HepG2 (cell line): ENCODE results near the gene CAMSAP1. TPM values are rescaled to one million over a fixed set of nuclear protein-coding genes. Genes with fewer than 3 reads are reported as not detected.

Experiments used
- ATAC-seq: fragments of 200-7000 bp; cut with Tn5 transposase; 3 replicates; pipeline ENCODE4 v1.9.1; 2020; ENCODE audit warnings: mild to moderate bottlenecking, moderate library complexity
- BruUV-seq: library from RNA; stranded (reverse); fragments of 400-500 nt; replicated peaks from 2 replicates; lab custom pipeline; 2021; lab: Mats Ljungman, UMichigan
- CTCF ChIA-PET: fragments of 300-600 bp; formaldehyde crosslinking; extraction: SDS; loops from one replicate; lab custom pipeline; 2021; ENCODE audit warnings: low total read pairs, inconsistent platforms, low intra/inter-chr PET ratio; lab: Yijun Ruan, JAX
- POLR2A ChIA-PET: fragments of 350-600 bp; sonication (Branson Sonifier 250); formaldehyde crosslinking; loops from one replicate; lab custom pipeline; 2020; ENCODE audit warnings: antibody characterized with exemption, inconsistent platforms; lab: Yijun Ruan, JAX
- DNase-seq: peaks from one replicate; pipeline ENCODE4 v3.0.0-alpha.2; 2015; ENCODE audit warnings: low spot score
- FAIRE-seq: peaks from 3 replicates; lab custom pipeline; 2011; peaks lifted over from hg19 to GRCh38; lab: Jason Lieb, UNC
- H2AFZ ChIP-seq: one replicate; pipeline ENCODE4 v1.6.1; 2011; ENCODE audit warnings: low read length, inconsistent platforms
- H3K27ac ChIP-seq: fragments of 300-600 bp; 3 replicates; pipeline ENCODE4 v1.8.0; 2011; ENCODE audit warnings: mixed run types, mild to moderate bottlenecking, mixed read lengths, low read length, inconsistent platforms; ENCODE audit not compliant: insufficient read depth; ENCODE audit errors: extremely low read length
- H3K27me3 ChIP-seq, 2 experiments: fragments of 200-600 bp in 1 of 2; 2 replicates in 1 of 2; 3 replicates in 1 of 2; pipeline versions ENCODE4 v1.6.0 to v1.8.0; 2011; ENCODE audit warnings: low read length in 2 of 2, mild to moderate bottlenecking in 2 of 2, moderate library complexity in 2 of 2, inconsistent platforms in 1 of 2; ENCODE audit not compliant: insufficient read depth in 2 of 2, control insufficient read depth in 1 of 2
- H3K36me3 ChIP-seq, 2 experiments: fragments of 200-600 bp in 1 of 2; replicated peaks in 1 of 2; 2 replicates in 1 of 2; 3 replicates in 1 of 2; pipeline versions ENCODE4 v1.5.1 to v1.8.0; 2011; ENCODE audit warnings: low read length in 2 of 2, inconsistent platforms in 1 of 2; ENCODE audit not compliant: insufficient read depth in 2 of 2, control insufficient read depth in 1 of 2
- H3K4me1 ChIP-seq: 2 replicates; pipeline ENCODE4 v1.5.1; 2012; ENCODE audit warnings: low read length, inconsistent platforms; ENCODE audit not compliant: insufficient read depth
- H3K4me2 ChIP-seq: 2 replicates; pipeline ENCODE4 v1.6.0; 2011; ENCODE audit warnings: low read depth, low read length, inconsistent platforms
- H3K4me3 ChIP-seq, 3 experiments: fragments of 200-600 bp in 1 of 3; sonication (generic), shearing (Covaris generic) in 1 of 3; replicated peaks in 1 of 3; 2 replicates each; pipeline ENCODE4 v1.5.1; 2011 to 2016; ENCODE audit warnings: low read length in 3 of 3, inconsistent platforms in 2 of 3, low read depth in 2 of 3, mild to moderate bottlenecking in 2 of 3, control low read depth in 1 of 3, mixed read lengths in 1 of 3; ENCODE audit not compliant: insufficient read depth in 1 of 3
- H3K79me2 ChIP-seq: one replicate; pipeline ENCODE4 v1.6.1; 2011; ENCODE audit warnings: low read length, inconsistent platforms; ENCODE audit not compliant: insufficient read depth
- H3K9ac ChIP-seq: 2 replicates; pipeline ENCODE4 v1.6.0; 2011; ENCODE audit warnings: mild to moderate bottlenecking, low read depth, low read length, inconsistent platforms; ENCODE audit not compliant: insufficient read depth
- H3K9me3 ChIP-seq: 2 replicates; pipeline ENCODE4 v1.5.1; 2012; ENCODE audit warnings: mild to moderate bottlenecking, low read length
- H4K20me1 ChIP-seq: 2 replicates; pipeline ENCODE4 v1.6.0; 2011; ENCODE audit warnings: inconsistent platforms, mild to moderate bottlenecking, low read length, moderate library complexity; ENCODE audit not compliant: insufficient read depth
- AGO2 ChIP-seq: fragments of 200-400 bp; formaldehyde crosslinking; optimal IDR thresholded peaks from 2 replicates; pipeline ENCODE3; 2017; ENCODE audit warnings: mild to moderate bottlenecking, low read depth, low read length, moderate library complexity
- KLF13 ChIP-seq: sonication (generic); formaldehyde crosslinking; IDR thresholded peaks from 2 replicates; pipeline ENCODE4 v1.4.0; 2020; ENCODE audit warnings: mild to moderate bottlenecking, missing genetic modification reagents
- NFKBIZ ChIP-seq: IDR thresholded peaks from 2 replicates; pipeline ENCODE4 v1.6.1; 2018; ENCODE audit warnings: missing genetic modification reagents, missing compliant biosample characterization
- POLR2A ChIP-seq, 2 experiments: IDR thresholded peaks; 2 replicates each; pipeline ENCODE4 v1.6.1; 2011; ENCODE audit warnings: low read depth in 2 of 2, low read length in 2 of 2, mild to moderate bottlenecking in 1 of 2, moderate library complexity in 1 of 2; ENCODE audit not compliant: insufficient read depth in 1 of 2
- POLR2G ChIP-seq: fragments of 200-400 bp; formaldehyde crosslinking; IDR thresholded peaks from 2 replicates; pipeline ENCODE4 v1.6.1; 2018; ENCODE audit warnings: mild to moderate bottlenecking, low read depth, low read length, moderate library complexity
- RELA ChIP-seq: sonication (generic); formaldehyde crosslinking; IDR thresholded peaks from 2 replicates; pipeline ENCODE4 v1.4.0; 2020; ENCODE audit warnings: missing genetic modification reagents
- ZFP37 ChIP-seq: sonication (generic); formaldehyde crosslinking; IDR thresholded peaks from 2 replicates; pipeline ENCODE4 v1.4.0; 2020; ENCODE audit warnings: missing genetic modification reagents, borderline replicate concordance
- WGBS: methylation state at CpG from one replicate; pipeline ENCODE4 v1.1.6; 2017; ENCODE audit warnings: low lambda C conversion rate; 5-methylcytosine and 5-hydroxymethylcytosine counted together
- in situ Hi-C: cut with HindIII; loops from 2 replicates; pipeline ENCODE4 v1.10.0; 2017; ENCODE audit warnings: low pct_unique_long_range_greater_than_20kb; ENCODE audit not compliant: extremely low pct_ligation_motif_present
- intact Hi-C: fragments of 100-400 bp; cut with micrococcal nuclease; formaldehyde crosslinking; loops from one replicate; pipeline ENCODE4 v1.10.0; 2022; ENCODE audit not compliant: unreplicated experiment
- polyA plus RNA-seq, 8 experiments: library from polyadenylated mRNA; depleted of rRNA in 3 of 8; stranded (reverse) in 7 of 8; unstranded in 1 of 8; fragments of >200 nt; fragmentation: Illumina TruSeq in 4 of 8; extraction: Trizol in 4 of 8; gene quantifications; 2 replicates each; pipeline versions ENCODE4 v1.2.1 to v1.2.3, GENCODE V29; 2011 to 2016; ENCODE audit warnings: low read depth in 4 of 8, missing spikeins in 1 of 8, mixed read lengths in 1 of 8; ENCODE audit not compliant: insufficient read depth in 1 of 8
- total RNA-seq, 5 experiments: library from RNA; depleted of rRNA; stranded (reverse); fragments of >200 nt; fragmentation: Illumina TruSeq; extraction: Trizol; gene quantifications; 2 replicates each; pipeline ENCODE4 v1.2.3, GENCODE V29; 2016; ENCODE audit warnings: low read depth in 1 of 5
- TF ChIP-seq, protein P1 (sequence below): IDR thresholded peaks from 2 replicates; pipeline ENCODE4 v1.6.1; 2016; ENCODE audit warnings: low read depth, control low read depth
- TF ChIP-seq, protein P2 (sequence below): sonication (generic); formaldehyde crosslinking; IDR thresholded peaks from 2 replicates; pipeline ENCODE4 v1.8.0; 2022; ENCODE audit warnings: mild to moderate bottlenecking, missing genetic modification reagents, moderate library complexity
- TF ChIP-seq, protein P3 (sequence below): sonication (generic); formaldehyde crosslinking; conservative IDR thresholded peaks from 2 replicates; pipeline ENCODE4 v1.4.0; 2020; ENCODE audit warnings: missing genetic modification reagents

CAMSAP1 gene
- total and polyA plus RNA-seq, 2 of the 13 experiments (the other 11 are each of a cell fraction or from before 2014, with no cell fraction given) = 3.8 to 12.4 TPM

DNA sequence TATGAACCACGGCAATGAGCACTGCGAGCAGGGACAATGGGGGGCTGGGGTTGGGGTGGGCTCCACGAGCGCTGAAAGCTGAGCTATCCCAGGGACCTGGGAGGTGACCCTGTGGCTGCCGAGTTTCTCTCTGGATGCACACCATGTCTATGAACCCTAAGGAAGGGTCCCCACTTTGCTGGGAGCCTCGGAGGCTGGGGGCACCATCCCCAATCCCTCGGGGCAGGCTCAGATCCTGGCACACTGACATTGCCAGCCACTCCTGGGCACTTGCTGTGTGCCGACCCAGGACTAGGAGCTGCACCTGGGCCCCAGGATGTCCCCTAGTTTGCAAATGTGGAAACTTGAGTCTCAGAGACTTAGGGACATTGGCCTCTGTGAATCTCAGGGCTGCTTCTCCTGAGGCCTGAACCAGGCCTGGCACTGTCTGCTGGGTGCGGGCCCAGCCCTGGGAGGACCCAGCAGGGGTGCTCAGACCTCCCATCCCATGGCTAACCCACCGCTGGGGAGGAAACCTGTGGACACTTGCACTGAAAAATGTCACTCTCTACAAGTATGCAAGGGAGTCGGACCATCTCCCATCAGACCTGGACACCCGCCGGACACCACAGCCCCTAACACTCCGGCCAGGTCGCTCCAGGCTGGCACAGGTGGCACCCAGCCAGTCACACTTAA lies 13.0 kb upstream of the CAMSAP1 start:
- H3K9ac ChIP-seq = no peak overlapping the region
- TF ChIP-seq POLR2G (peak; percentile 12; the same call in 1 of the 2 replicates), ZFP37 (no peak)
- no peaks in the 10 kb centered on the region for H3K79me2 ChIP-seq
- in situ Hi-C loops = no loop called here
- H3K9me3 ChIP-seq = peaks cover 21% of the 10 kb centered on the region
- no peaks in the 10 kb centered on the region; a peak in 2 of 5 replicates for H3K36me3 ChIP-seq
- ATAC-seq = peak; percentile 15
- H3K27me3 ChIP-seq = no peaks in the 10 kb centered on the region
- no peak overlapping the region for H3K4me2 ChIP-seq
- no TSS peak for BruUV-seq
- intact Hi-C loops = no loop called here
- no peak overlapping the region for H2AFZ ChIP-seq
- no peaks in the 10 kb centered on the region for H3K4me1 ChIP-seq
- no peak overlapping the region for H3K27ac ChIP-seq
- FAIRE-seq = no peak
- POLR2A ChIA-PET = no interaction called here
- DNase-seq = no peak
- CTCF ChIA-PET = no interaction called here
- H4K20me1 ChIP-seq = no peaks in the 10 kb centered on the region
- 93% methylated on average over 6 of the region's 15 CpGs for WGBS
- no peak overlapping the region for H3K4me3 ChIP-seq

DNA sequence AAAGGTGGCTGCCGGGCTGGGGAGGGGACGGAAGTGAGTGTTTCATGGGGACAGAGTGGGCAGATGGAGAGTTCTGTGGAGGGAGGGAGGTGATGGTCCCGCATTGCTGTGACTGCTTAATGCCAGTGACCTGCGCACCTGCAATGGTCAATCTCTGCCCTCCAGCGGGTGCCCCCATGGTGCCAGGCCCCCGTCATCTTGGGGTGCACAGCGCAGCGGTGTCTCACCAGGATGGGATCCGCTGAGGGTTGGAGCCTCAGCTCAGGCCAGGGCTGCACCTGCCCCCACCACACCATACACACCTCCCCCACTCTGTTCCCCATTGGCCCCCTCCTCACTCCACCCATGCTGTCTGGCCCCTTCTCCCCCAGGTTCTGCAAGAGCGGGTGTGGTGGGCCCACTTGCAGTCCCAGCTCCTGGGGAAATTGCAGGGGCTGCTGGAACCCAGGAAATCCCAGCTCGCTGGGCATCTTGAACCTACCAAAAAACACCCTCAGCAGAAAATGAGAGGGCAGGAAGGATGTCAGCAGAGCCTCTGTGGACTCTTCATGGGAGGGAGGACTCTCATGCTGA lies 12.1 kb upstream of the CAMSAP1 start:
- peaks cover 24% of the 10 kb centered on the region for H3K9me3 ChIP-seq
- no peaks in the 10 kb centered on the region for H3K4me1 ChIP-seq
- 97% methylated on average over 9 of the region's 11 CpGs for WGBS
- no peak overlapping the region for H3K4me3 ChIP-seq
- no peak overlapping the region for H3K9ac ChIP-seq
- ATAC-seq = no peak
- H3K79me2 ChIP-seq = no peaks in the 10 kb centered on the region
- no peak for FAIRE-seq
- POLR2A ChIA-PET = no interaction called here
- H3K36me3 ChIP-seq = peaks cover 2 to 8% of the 10 kb centered on the region in 2 experiments
- no peaks in the 10 kb centered on the region for H3K27me3 ChIP-seq
- CTCF ChIA-PET = no interaction called here
- no peak overlapping the region for H2AFZ ChIP-seq
- intact Hi-C loops (no loop called here), in situ Hi-C loops (no loop called here)
- H3K4me2 ChIP-seq = no peak overlapping the region
- H3K27ac ChIP-seq = no peak overlapping the region
- BruUV-seq = no TSS peak
- no peaks in the 10 kb centered on the region for H4K20me1 ChIP-seq
- TF ChIP-seq POLR2A (IDR thresholded peaks at IDR 0.05; ENCODE audit: insufficient read depth in 1 of 2, low read depth in 2 of 2, low read length in 2 of 2) (0 out of 4 replicates have a peak, but pooled peaks of 1 of the 2 experiments have one; percentile 34), AGO2 (peak; percentile 69), RELA (CRISPR knock-in tag) (no peak), NFKBIZ (no peak), KLF13 (CRISPR knock-in tag) (no peak)
- TF ChIP-seq, protein P1, sequence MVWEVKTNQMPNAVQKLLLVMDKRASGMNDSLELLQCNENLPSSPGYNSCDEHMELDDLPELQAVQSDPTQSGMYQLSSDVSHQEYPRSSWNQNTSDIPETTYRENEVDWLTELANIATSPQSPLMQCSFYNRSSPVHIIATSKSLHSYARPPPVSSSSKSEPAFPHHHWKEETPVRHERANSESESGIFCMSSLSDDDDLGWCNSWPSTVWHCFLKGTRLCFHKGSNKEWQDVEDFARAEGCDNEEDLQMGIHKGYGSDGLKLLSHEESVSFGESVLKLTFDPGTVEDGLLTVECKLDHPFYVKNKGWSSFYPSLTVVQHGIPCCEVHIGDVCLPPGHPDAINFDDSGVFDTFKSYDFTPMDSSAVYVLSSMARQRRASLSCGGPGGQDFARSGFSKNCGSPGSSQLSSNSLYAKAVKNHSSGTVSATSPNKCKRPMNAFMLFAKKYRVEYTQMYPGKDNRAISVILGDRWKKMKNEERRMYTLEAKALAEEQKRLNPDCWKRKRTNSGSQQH (CRISPR knock-in tag) = no peak
- TF ChIP-seq, protein P2, sequence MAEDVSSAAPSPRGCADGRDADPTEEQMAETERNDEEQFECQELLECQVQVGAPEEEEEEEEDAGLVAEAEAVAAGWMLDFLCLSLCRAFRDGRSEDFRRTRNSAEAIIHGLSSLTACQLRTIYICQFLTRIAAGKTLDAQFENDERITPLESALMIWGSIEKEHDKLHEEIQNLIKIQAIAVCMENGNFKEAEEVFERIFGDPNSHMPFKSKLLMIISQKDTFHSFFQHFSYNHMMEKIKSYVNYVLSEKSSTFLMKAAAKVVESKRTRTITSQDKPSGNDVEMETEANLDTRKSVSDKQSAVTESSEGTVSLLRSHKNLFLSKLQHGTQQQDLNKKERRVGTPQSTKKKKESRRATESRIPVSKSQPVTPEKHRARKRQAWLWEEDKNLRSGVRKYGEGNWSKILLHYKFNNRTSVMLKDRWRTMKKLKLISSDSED (CRISPR knock-in tag) = no peak
- TF ChIP-seq, protein P3, sequence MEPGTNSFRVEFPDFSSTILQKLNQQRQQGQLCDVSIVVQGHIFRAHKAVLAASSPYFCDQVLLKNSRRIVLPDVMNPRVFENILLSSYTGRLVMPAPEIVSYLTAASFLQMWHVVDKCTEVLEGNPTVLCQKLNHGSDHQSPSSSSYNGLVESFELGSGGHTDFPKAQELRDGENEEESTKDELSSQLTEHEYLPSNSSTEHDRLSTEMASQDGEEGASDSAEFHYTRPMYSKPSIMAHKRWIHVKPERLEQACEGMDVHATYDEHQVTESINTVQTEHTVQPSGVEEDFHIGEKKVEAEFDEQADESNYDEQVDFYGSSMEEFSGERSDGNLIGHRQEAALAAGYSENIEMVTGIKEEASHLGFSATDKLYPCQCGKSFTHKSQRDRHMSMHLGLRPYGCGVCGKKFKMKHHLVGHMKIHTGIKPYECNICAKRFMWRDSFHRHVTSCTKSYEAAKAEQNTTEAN (CRISPR knock-in tag) = no peak
- no peak for DNase-seq
